ENCODE data around the gene COX7B2.

The COX7B2 gene

GRCh38 chr4:46909078-46909477 is at the start of gene COX7B2:
Gene COX7B2 (minus strand): TSS chr4:46909245. CDS start chr4:46735192, 174,053 bp downstream.
- Histone ChIP-seq H3K9me3 (ENCODE audit: control insufficient read depth, insufficient read depth, low read length) (no peaks in the 10 kb centered on the region), H3K9ac (ENCODE audit: low read depth, low read length) (no peak within 1 kb of the TSS), H3K36me3 (ENCODE audit: insufficient read depth, low read length) (no peaks in the 10 kb centered on the region), H3K4me1 (ENCODE audit: insufficient read depth, low read length) (no peaks in the 10 kb centered on the region)

- H3K9me3 ChIP-seq (ENCODE audit: control insufficient read depth, insufficient read depth, low read length) = no peaks in the 10 kb centered on the region
- H3K36me3 ChIP-seq (ENCODE audit: insufficient read depth, low read length) = no peaks in the 10 kb centered on the region
- H3K4me1 ChIP-seq (ENCODE audit: insufficient read depth, low read length) = no peaks in the 10 kb centered on the region
- no peak overlapping the region for H3K9ac ChIP-seq (ENCODE audit: low read depth, low read length)
These were observed 47.4 kb upstream of the COX7B2 start for GRCh38 chr4:46956451-46956850.

- Histone ChIP-seq H3K4me1 (ENCODE audit: insufficient read depth, low read length) (no peaks in the 10 kb centered on the region), H3K9ac (ENCODE audit: low read depth, low read length) (no peak overlapping the region), H3K36me3 (ENCODE audit: insufficient read depth, low read length) (no peaks in the 10 kb centered on the region), H3K9me3 (ENCODE audit: control insufficient read depth, insufficient read depth, low read length) (no peaks in the 10 kb centered on the region)
These were observed 46.6 kb upstream of the COX7B2 start for GRCh38 chr4:46955601-46956000.

- no peak overlapping the region for H3K9ac ChIP-seq (ENCODE audit: low read depth, low read length)
- no peaks in the 10 kb centered on the region for H3K4me1 ChIP-seq (ENCODE audit: insufficient read depth, low read length)
- no peaks in the 10 kb centered on the region for H3K9me3 ChIP-seq (ENCODE audit: control insufficient read depth, insufficient read depth, low read length)
- H3K36me3 ChIP-seq (ENCODE audit: insufficient read depth, low read length) = no peaks in the 10 kb centered on the region
These were observed 45.6 kb upstream of the COX7B2 start for GRCh38 chr4:46954643-46955042.

GRCh38 chr4:46953564-46953963 is 44.5 kb upstream of the COX7B2 start:
- Histone ChIP-seq H3K4me1 (ENCODE audit: insufficient read depth, low read length) (no peaks in the 10 kb centered on the region), H3K36me3 (ENCODE audit: insufficient read depth, low read length) (no peaks in the 10 kb centered on the region), H3K9ac (ENCODE audit: low read depth, low read length) (no peak overlapping the region), H3K9me3 (ENCODE audit: control insufficient read depth, insufficient read depth, low read length) (no peaks in the 10 kb centered on the region)

- H3K36me3 ChIP-seq (ENCODE audit: insufficient read depth, low read length) = no peaks in the 10 kb centered on the region
- no peak overlapping the region for H3K9ac ChIP-seq (ENCODE audit: low read depth, low read length)
- no peaks in the 10 kb centered on the region for H3K4me1 ChIP-seq (ENCODE audit: insufficient read depth, low read length)
- no peaks in the 10 kb centered on the region for H3K9me3 ChIP-seq (ENCODE audit: control insufficient read depth, insufficient read depth, low read length)
These were observed 43.4 kb upstream of the COX7B2 start for GRCh38 chr4:46952451-46952850.

GRCh38 chr4:46950826-46951225 is 41.8 kb upstream of the COX7B2 start:
- Histone ChIP-seq H3K9me3 (ENCODE audit: control insufficient read depth, insufficient read depth, low read length) (no peaks in the 10 kb centered on the region), H3K9ac (ENCODE audit: low read depth, low read length) (no peak overlapping the region), H3K4me1 (ENCODE audit: insufficient read depth, low read length) (no peaks in the 10 kb centered on the region), H3K36me3 (ENCODE audit: insufficient read depth, low read length) (no peaks in the 10 kb centered on the region)

- H3K4me1 ChIP-seq (ENCODE audit: insufficient read depth, low read length) = no peaks in the 10 kb centered on the region
- no peak overlapping the region for H3K9ac ChIP-seq (ENCODE audit: low read depth, low read length)
- no peaks in the 10 kb centered on the region for H3K36me3 ChIP-seq (ENCODE audit: insufficient read depth, low read length)
- no peaks in the 10 kb centered on the region for H3K9me3 ChIP-seq (ENCODE audit: control insufficient read depth, insufficient read depth, low read length)
These were observed 40.8 kb upstream of the COX7B2 start for GRCh38 chr4:46949822-46950221.

- Histone ChIP-seq H3K4me1 (ENCODE audit: insufficient read depth, low read length) (no peaks in the 10 kb centered on the region), H3K9me3 (ENCODE audit: control insufficient read depth, insufficient read depth, low read length) (no peaks in the 10 kb centered on the region), H3K36me3 (ENCODE audit: insufficient read depth, low read length) (no peaks in the 10 kb centered on the region), H3K9ac (ENCODE audit: low read depth, low read length) (no peak overlapping the region)
These were observed 38.5 kb upstream of the COX7B2 start for GRCh38 chr4:46947541-46947940.

GRCh38 chr4:46946919-46947536 is 38.0 kb upstream of the COX7B2 start:
- Histone ChIP-seq H3K9ac (ENCODE audit: low read depth, low read length) (no peak overlapping the region), H3K9me3 (ENCODE audit: control insufficient read depth, insufficient read depth, low read length) (no peaks in the 10 kb centered on the region), H3K36me3 (ENCODE audit: insufficient read depth, low read length) (no peaks in the 10 kb centered on the region), H3K4me1 (ENCODE audit: insufficient read depth, low read length) (no peaks in the 10 kb centered on the region)

GRCh38 chr4:46945062-46945461 is 36.0 kb upstream of the COX7B2 start:
- Histone ChIP-seq H3K36me3 (ENCODE audit: insufficient read depth, low read length) (no peaks in the 10 kb centered on the region), H3K9ac (ENCODE audit: low read depth, low read length) (no peak overlapping the region), H3K4me1 (ENCODE audit: insufficient read depth, low read length) (no peaks in the 10 kb centered on the region), H3K9me3 (ENCODE audit: control insufficient read depth, insufficient read depth, low read length) (no peaks in the 10 kb centered on the region)

- Histone ChIP-seq H3K9ac (ENCODE audit: low read depth, low read length) (no peak overlapping the region), H3K36me3 (ENCODE audit: insufficient read depth, low read length) (no peaks in the 10 kb centered on the region), H3K9me3 (ENCODE audit: control insufficient read depth, insufficient read depth, low read length) (no peaks in the 10 kb centered on the region), H3K4me1 (ENCODE audit: insufficient read depth, low read length) (no peaks in the 10 kb centered on the region)
These were observed 35.3 kb upstream of the COX7B2 start for GRCh38 chr4:46944345-46944744.

GRCh38 chr4:46937493-46937892 is 28.4 kb upstream of the COX7B2 start:
- Histone ChIP-seq H3K4me1 (ENCODE audit: insufficient read depth, low read length) (no peaks in the 10 kb centered on the region), H3K9ac (ENCODE audit: low read depth, low read length) (no peak overlapping the region), H3K9me3 (ENCODE audit: control insufficient read depth, insufficient read depth, low read length) (no peaks in the 10 kb centered on the region), H3K36me3 (ENCODE audit: insufficient read depth, low read length) (no peaks in the 10 kb centered on the region)

- Histone ChIP-seq H3K4me1 (ENCODE audit: insufficient read depth, low read length) (no peaks in the 10 kb centered on the region), H3K9ac (ENCODE audit: low read depth, low read length) (no peak overlapping the region), H3K9me3 (ENCODE audit: control insufficient read depth, insufficient read depth, low read length) (no peaks in the 10 kb centered on the region), H3K36me3 (ENCODE audit: insufficient read depth, low read length) (no peaks in the 10 kb centered on the region)
These were observed 25.7 kb upstream of the COX7B2 start for GRCh38 chr4:46934726-46935125.

- no peaks in the 10 kb centered on the region for H3K9me3 ChIP-seq (ENCODE audit: control insufficient read depth, insufficient read depth, low read length)
- no peaks in the 10 kb centered on the region for H3K4me1 ChIP-seq (ENCODE audit: insufficient read depth, low read length)
- H3K9ac ChIP-seq (ENCODE audit: low read depth, low read length) = no peak overlapping the region
- no peaks in the 10 kb centered on the region for H3K36me3 ChIP-seq (ENCODE audit: insufficient read depth, low read length)
These were observed 24.6 kb upstream of the COX7B2 start for GRCh38 chr4:46933686-46934085.

GRCh38 chr4:46931981-46932380 is 22.9 kb upstream of the COX7B2 start:
- no peaks in the 10 kb centered on the region for H3K36me3 ChIP-seq (ENCODE audit: insufficient read depth, low read length)
- no peaks in the 10 kb centered on the region for H3K4me1 ChIP-seq (ENCODE audit: insufficient read depth, low read length)
- no peaks in the 10 kb centered on the region for H3K9me3 ChIP-seq (ENCODE audit: control insufficient read depth, insufficient read depth, low read length)
- no peak overlapping the region for H3K9ac ChIP-seq (ENCODE audit: low read depth, low read length)
